Measurements from ENCODE around the gene RHOT1. TPM values are rescaled to one million over a fixed set of nuclear protein-coding genes. Genes with fewer than 3 reads are reported as not detected.

RHOT1 gene
- polyA plus RNA-seq, 4 donors, result 23.2 to 61.5 (median 34.8) TPM

DNA sequence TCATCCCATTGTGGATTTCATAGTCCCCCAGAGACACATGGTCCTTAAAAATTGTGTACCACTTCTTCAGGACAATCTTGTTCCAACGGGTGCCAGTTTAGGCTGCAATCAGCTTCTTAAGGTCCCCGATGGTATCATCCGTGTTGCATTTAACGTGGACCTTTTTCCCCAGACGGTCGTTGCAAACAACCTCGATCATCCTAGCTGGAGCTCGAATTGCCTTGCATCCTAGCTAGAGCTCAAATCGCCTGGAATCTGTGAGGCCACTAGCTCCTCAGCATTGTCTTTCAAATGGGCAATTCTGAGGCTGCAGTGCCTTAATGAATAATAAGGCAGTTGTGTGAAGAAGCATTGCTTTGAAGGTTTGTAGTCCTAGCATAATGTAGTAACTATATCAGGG is 85.6 kb downstream of the RHOT1 start:
- Histone ChIP-seq H3K4me3 (ENCODE audit: low read depth in 1 of 3, low read length in 3 of 3) (no peak overlapping the region), H3K27ac (ENCODE audit: low read depth in 1 of 3, low read length in 2 of 3) (no peak overlapping the region), H3K4me1 (ENCODE audit: control insufficient read depth in 3 of 3, insufficient read depth in 2 of 3, low read depth in 1 of 3, low read length in 2 of 3) (no peaks in the 10 kb centered on the region), H3K27me3 (ENCODE audit: control insufficient read depth in 3 of 3, insufficient read depth in 3 of 3, low read length in 3 of 3) (no peaks in the 10 kb centered on the region), H3K9me3 (ENCODE audit: control insufficient read depth in 2 of 2, insufficient read depth in 1 of 2, low read depth in 1 of 2, low read length in 1 of 2) (no peaks in the 10 kb centered on the region), H3K36me3 (ENCODE audit: control insufficient read depth in 3 of 3, insufficient read depth in 2 of 3, low read depth in 1 of 3, low read length in 3 of 3) (peaks cover 0 to 9% (median 2%) of the 10 kb centered on the region in 3 donors)
- 83 to 91% (median 89%) methylated on average over 9 of the region's 9 CpGs for WGBS, 3 donors
- FAIRE-seq (no peak), DNase-seq (no peak)

DNA sequence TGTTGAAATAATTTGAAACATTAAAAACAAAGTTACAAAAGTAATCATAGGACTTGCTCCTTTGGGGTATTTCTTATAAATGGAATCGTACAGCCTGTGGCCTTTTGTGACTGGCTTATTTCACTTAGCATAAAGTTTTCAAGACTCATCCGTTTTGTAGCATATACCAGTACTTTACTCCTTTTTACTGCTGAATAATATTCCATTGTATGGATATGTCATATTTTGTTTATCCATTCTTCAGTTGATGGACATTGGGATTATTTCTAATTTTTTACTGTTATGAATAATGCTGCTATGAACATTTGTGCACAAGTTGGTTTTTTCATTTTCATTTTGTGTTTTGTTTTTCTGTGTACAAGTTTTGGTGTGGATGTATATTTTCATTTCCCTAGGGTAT is 93.3 kb downstream of the RHOT1 start:
- Histone ChIP-seq H3K4me3 (ENCODE audit: low read depth in 1 of 3, low read length in 3 of 3) (no peak overlapping the region), H3K4me1 (ENCODE audit: control insufficient read depth in 3 of 3, insufficient read depth in 2 of 3, low read depth in 1 of 3, low read length in 2 of 3) (no peaks in the 10 kb centered on the region), H3K9me3 (ENCODE audit: control insufficient read depth in 2 of 2, insufficient read depth in 1 of 2, low read depth in 1 of 2, low read length in 1 of 2) (no peaks in the 10 kb centered on the region), H3K27me3 (ENCODE audit: control insufficient read depth in 3 of 3, insufficient read depth in 3 of 3, low read length in 3 of 3) (no peaks in the 10 kb centered on the region), H3K27ac (ENCODE audit: low read depth in 1 of 3, low read length in 2 of 3) (no peak overlapping the region), H3K36me3 (ENCODE audit: control insufficient read depth in 3 of 3, insufficient read depth in 2 of 3, low read depth in 1 of 3, low read length in 3 of 3) (no peaks in the 10 kb centered on the region)
- FAIRE-seq (no peak), DNase-seq (no peak)
- 68 to 96% (median 94%) methylated on average over 2 of the region's 2 CpGs for WGBS, 3 donors

DNA sequence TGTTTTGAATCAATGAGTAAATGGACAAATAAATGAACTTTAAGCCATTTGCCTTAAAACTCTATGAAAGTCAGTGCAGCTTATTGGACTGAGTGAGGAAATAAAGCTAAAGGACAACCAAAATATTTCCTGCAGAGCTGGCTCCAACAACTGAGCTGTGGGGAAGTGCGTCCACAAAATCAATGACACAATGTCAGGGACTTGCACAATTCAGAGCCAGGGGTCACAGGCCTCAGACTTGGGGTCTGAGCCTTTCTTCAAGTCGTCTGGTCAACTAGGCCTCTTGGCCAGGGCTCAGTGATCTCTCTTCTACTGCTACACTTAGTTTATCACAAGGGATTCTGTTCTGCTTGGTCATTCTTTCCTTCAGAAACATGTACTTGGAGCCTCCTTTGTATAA is 97.2 kb downstream of the RHOT1 start:
- Histone ChIP-seq H3K9me3 (ENCODE audit: control insufficient read depth in 2 of 2, insufficient read depth in 1 of 2, low read depth in 1 of 2, low read length in 1 of 2) (no peaks in the 10 kb centered on the region), H3K27ac (ENCODE audit: low read depth in 1 of 3, low read length in 2 of 3) (no peak overlapping the region), H3K27me3 (ENCODE audit: control insufficient read depth in 3 of 3, insufficient read depth in 3 of 3, low read length in 3 of 3) (no peaks in the 10 kb centered on the region), H3K4me1 (ENCODE audit: control insufficient read depth in 3 of 3, insufficient read depth in 2 of 3, low read depth in 1 of 3, low read length in 2 of 3) (no peaks in the 10 kb centered on the region), H3K4me3 (ENCODE audit: low read depth in 1 of 3, low read length in 3 of 3) (no peak overlapping the region), H3K36me3 (ENCODE audit: control insufficient read depth in 3 of 3, insufficient read depth in 2 of 3, low read depth in 1 of 3, low read length in 3 of 3) (no peaks in the 10 kb centered on the region)
- FAIRE-seq (no peak), DNase-seq (no peak)
- WGBS, 3 donors, result 80 to 82% (median 82%) methylated on average over 2 of the region's 2 CpGs

DNA sequence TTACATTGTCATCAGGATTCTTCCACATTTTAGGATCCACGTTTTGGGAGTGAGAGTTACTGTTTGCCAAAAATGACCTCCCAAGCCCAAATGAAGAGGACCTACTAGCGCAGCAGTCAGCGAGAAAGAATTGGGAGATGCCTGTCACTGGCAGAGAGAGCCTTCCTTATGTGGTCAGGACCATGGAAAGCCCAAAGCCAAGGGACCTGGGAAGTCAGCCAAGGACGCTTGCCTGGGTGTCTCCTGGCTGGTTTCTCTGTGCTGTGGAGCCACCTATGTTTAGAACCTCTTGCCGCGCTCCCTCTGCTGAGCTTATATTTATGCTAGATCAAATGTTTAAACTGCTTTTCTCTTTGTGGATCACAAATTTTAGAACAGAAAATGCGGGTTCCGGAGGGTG is 98.4 kb downstream of the RHOT1 start:
- 79 to 86% (median 79%) methylated on average over 8 of the region's 8 CpGs for WGBS, 3 donors
- no peaks in the 10 kb centered on the region for H3K27me3 ChIP-seq (ENCODE audit: control insufficient read depth in 3 of 3, insufficient read depth in 3 of 3, low read length in 3 of 3)

DNA sequence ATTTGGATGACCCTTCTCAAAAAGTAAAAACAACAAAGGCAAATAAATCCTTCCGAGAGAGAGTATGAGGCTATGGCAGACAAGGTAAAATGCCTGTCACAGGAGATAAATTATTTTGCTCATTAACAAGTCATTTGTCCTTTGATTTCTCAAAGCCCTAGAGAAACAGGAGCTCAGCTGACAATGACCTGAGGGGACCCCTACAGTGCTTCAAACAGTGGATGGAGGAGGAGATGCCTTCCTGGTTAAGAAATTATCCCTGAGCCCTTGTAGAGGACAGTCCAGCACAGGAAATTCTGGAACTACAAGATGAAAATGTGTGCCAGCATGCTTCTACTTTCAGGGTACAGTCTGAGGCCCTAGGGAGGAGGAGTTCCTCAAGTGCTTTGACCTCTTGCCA is 99.3 kb downstream of the RHOT1 start:
- Histone ChIP-seq H3K36me3 (ENCODE audit: control insufficient read depth in 3 of 3, insufficient read depth in 2 of 3, low read depth in 1 of 3, low read length in 3 of 3) (no peaks in the 10 kb centered on the region), H3K27ac (ENCODE audit: low read depth in 1 of 3, low read length in 2 of 3) (no peak overlapping the region), H3K4me3 (ENCODE audit: low read depth in 1 of 3, low read length in 3 of 3) (no peak overlapping the region), H3K9me3 (ENCODE audit: control insufficient read depth in 2 of 2, insufficient read depth in 1 of 2, low read depth in 1 of 2, low read length in 1 of 2) (no peaks in the 10 kb centered on the region), H3K27me3 (ENCODE audit: control insufficient read depth in 3 of 3, insufficient read depth in 3 of 3, low read length in 3 of 3) (no peaks in the 10 kb centered on the region), H3K4me1 (ENCODE audit: control insufficient read depth in 3 of 3, insufficient read depth in 2 of 3, low read depth in 1 of 3, low read length in 2 of 3) (no peaks in the 10 kb centered on the region)
- 74 to 100% (median 86%) methylated on average over 1 of the region's 1 CpG for WGBS, 3 donors
- DNase-seq (no peak), FAIRE-seq (no peak)

More for the DNA sequence above, 98.4 kb downstream of the RHOT1 start:
- Histone ChIP-seq H3K27ac (ENCODE audit: low read depth in 1 of 3, low read length in 2 of 3) (no peak overlapping the region), H3K9me3 (ENCODE audit: control insufficient read depth in 2 of 2, insufficient read depth in 1 of 2, low read depth in 1 of 2, low read length in 1 of 2) (no peaks in the 10 kb centered on the region), H3K4me1 (ENCODE audit: control insufficient read depth in 3 of 3, insufficient read depth in 2 of 3, low read depth in 1 of 3, low read length in 2 of 3) (no peaks in the 10 kb centered on the region), H3K4me3 (ENCODE audit: low read depth in 1 of 3, low read length in 3 of 3) (no peak overlapping the region), H3K36me3 (ENCODE audit: control insufficient read depth in 3 of 3, insufficient read depth in 2 of 3, low read depth in 1 of 3, low read length in 3 of 3) (no peaks in the 10 kb centered on the region)
- FAIRE-seq, result no peak
- no peak for DNase-seq

DNA sequence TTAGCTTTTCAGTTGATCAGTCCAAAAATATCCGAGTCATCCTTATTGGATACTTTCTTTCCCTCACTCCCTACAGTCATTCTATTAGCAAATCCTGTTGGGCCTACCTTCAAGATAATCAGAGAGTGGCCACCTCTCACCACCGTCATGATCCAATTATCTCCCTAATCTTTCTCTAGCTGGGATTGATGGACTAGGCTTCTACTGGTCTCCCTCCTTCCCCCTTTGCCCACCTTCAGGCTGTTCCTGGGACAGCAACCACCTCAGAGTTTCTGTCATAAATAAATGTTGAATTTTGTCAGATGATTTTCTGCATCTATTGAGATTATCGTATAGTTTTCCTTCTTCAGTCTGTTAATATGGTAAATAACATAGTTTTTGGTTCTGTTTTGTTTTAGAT is 107.2 kb downstream of the RHOT1 start:
- Histone ChIP-seq H3K27ac (ENCODE audit: low read depth in 1 of 3, low read length in 2 of 3) (no peak overlapping the region), H3K4me3 (ENCODE audit: low read depth in 1 of 3, low read length in 3 of 3) (no peak overlapping the region), H3K4me1 (ENCODE audit: control insufficient read depth in 3 of 3, insufficient read depth in 2 of 3, low read depth in 1 of 3, low read length in 2 of 3) (no peaks in the 10 kb centered on the region), H3K9me3 (ENCODE audit: control insufficient read depth in 2 of 2, insufficient read depth in 1 of 2, low read depth in 1 of 2, low read length in 1 of 2) (no peaks in the 10 kb centered on the region), H3K36me3 (ENCODE audit: control insufficient read depth in 3 of 3, insufficient read depth in 2 of 3, low read depth in 1 of 3, low read length in 3 of 3) (no peaks in the 10 kb centered on the region), H3K27me3 (ENCODE audit: control insufficient read depth in 3 of 3, insufficient read depth in 3 of 3, low read length in 3 of 3) (no peaks in the 10 kb centered on the region)
- FAIRE-seq (no peak), DNase-seq (no peak)
- WGBS, 3 donors, result 87 to 90% (median 88%) methylated on average over 3 of the region's 3 CpGs

DNA sequence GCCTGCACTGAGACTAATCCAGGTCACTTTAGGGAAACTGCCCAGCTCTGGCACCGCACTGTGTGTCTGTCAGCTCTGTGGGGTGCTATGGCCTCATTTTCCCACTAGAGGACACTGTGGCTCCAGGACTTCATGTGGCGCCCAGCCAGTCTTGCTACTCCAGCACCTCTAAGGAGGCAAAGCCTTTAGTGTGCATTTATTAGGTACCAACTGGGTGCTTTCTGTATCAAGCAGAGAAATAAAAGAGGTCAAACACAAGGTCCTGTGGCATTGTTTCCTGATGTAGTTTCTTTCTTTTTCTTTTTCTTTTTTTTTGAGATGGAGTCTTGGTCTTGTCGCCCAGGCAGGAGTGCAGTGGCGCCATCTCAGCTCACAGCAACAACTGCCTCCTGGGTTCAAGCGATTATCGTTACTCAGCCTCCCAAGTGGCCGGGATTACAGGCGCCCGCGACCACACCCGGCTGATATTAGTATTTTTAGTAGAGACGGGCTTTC is 110.9 kb downstream of the RHOT1 start:
- DNase-seq (peak; percentile 74 to 75), FAIRE-seq (no peak)
- no peaks in the 10 kb centered on the region for H3K4me1 ChIP-seq (ENCODE audit: control insufficient read depth in 3 of 3, insufficient read depth in 2 of 3, low read depth in 1 of 3, low read length in 2 of 3)
- WGBS, 3 donors, result 62 to 64% (median 63%) methylated on average over 12 of the region's 12 CpGs
- no peak overlapping the region for H3K4me3 ChIP-seq (ENCODE audit: low read depth in 1 of 3, low read length in 3 of 3)
- H3K27me3 ChIP-seq (ENCODE audit: control insufficient read depth in 3 of 3, insufficient read depth in 3 of 3, low read length in 3 of 3), result peaks cover 0 to 4% (median 0%) of the 10 kb centered on the region in 3 donors
- H3K36me3 ChIP-seq (ENCODE audit: control insufficient read depth in 3 of 3, insufficient read depth in 2 of 3, low read depth in 1 of 3, low read length in 3 of 3), result no peaks in the 10 kb centered on the region
- H3K27ac ChIP-seq (ENCODE audit: low read depth in 1 of 3, low read length in 2 of 3), result no peak overlapping the region
- no peaks in the 10 kb centered on the region for H3K9me3 ChIP-seq (ENCODE audit: control insufficient read depth in 2 of 2, insufficient read depth in 1 of 2, low read depth in 1 of 2, low read length in 1 of 2)

DNA sequence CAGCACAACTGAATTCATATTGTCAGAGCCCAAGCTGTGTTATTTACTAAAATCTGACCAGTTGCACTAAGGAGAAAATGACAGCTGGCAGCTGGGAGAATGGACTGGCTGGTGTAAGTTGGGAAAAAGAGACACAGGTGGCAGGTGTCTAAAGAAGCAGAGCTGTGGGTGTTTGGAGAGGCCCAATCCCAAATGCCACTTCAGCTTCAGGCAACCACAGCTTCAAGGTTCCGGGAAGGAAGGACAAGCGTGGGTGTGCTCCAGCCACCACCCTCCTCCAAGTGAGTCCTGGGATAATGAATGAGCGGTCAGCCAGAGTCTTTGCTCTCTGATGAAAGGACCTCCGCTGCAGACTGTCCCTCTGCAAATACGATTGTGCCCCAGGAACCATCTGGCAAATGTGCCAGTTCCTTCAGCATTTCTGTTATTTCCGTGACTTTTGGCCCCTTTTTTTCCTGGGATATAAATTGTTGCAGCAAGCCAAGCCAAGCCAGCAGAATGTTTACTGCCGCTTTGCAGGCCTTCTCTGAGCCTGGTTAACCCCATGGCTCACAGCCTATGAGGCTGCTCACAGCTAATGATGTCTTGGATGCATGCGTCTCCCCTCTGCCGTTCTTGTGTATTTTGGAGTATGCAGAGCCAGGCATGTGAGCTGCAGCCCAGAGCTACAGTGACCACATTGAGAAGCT is 113.9 kb downstream of the RHOT1 start:
- Histone ChIP-seq H3K27ac (ENCODE audit: low read depth in 1 of 3, low read length in 2 of 3) (no peak overlapping the region), H3K9me3 (ENCODE audit: control insufficient read depth in 2 of 2, insufficient read depth in 1 of 2, low read depth in 1 of 2, low read length in 1 of 2) (no peaks in the 10 kb centered on the region), H3K4me1 (ENCODE audit: control insufficient read depth in 3 of 3, insufficient read depth in 2 of 3, low read depth in 1 of 3, low read length in 2 of 3) (no peaks in the 10 kb centered on the region), H3K36me3 (ENCODE audit: control insufficient read depth in 3 of 3, insufficient read depth in 2 of 3, low read depth in 1 of 3, low read length in 3 of 3) (no peaks in the 10 kb centered on the region), H3K27me3 (ENCODE audit: control insufficient read depth in 3 of 3, insufficient read depth in 3 of 3, low read length in 3 of 3) (peaks cover 0 to 18% (median 0%) of the 10 kb centered on the region in 3 donors), H3K4me3 (ENCODE audit: low read depth in 1 of 3, low read length in 3 of 3) (no peak overlapping the region)
- 59 to 73% (median 64%) methylated on average over 9 of the region's 9 CpGs for WGBS, 3 donors
- FAIRE-seq (no peak), DNase-seq (no peak)

DNA sequence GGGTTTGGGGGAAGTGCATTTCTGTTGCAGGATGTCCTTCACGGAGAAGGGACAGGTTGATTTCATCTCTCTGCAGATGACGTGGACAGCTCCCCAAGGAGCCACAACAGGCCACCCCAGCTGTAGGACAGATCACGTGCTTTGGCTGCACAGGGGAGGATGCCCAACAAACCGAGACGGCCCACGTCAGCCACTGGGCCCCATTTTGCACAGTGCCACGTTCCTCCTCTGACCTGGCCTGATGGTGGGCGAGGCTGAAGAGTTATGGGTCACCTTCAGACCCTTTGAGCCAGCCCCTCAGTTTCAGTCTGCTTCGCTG is 114.4 kb downstream of the RHOT1 start:
- H3K36me3 ChIP-seq (ENCODE audit: control insufficient read depth in 3 of 3, insufficient read depth in 2 of 3, low read depth in 1 of 3, low read length in 3 of 3), result no peaks in the 10 kb centered on the region
- no peak for DNase-seq
- H3K9me3 ChIP-seq (ENCODE audit: control insufficient read depth in 2 of 2, insufficient read depth in 1 of 2, low read depth in 1 of 2, low read length in 1 of 2), result no peaks in the 10 kb centered on the region
- no peak overlapping the region for H3K27ac ChIP-seq (ENCODE audit: low read depth in 1 of 3, low read length in 2 of 3)
- no peaks in the 10 kb centered on the region for H3K4me1 ChIP-seq (ENCODE audit: control insufficient read depth in 3 of 3, insufficient read depth in 2 of 3, low read depth in 1 of 3, low read length in 2 of 3)
- H3K27me3 ChIP-seq (ENCODE audit: control insufficient read depth in 3 of 3, insufficient read depth in 3 of 3, low read length in 3 of 3), result peaks cover 0 to 23% (median 0%) of the 10 kb centered on the region in 3 donors
- WGBS, 3 donors, result 71 to 83% (median 79%) methylated on average over 9 of the region's 9 CpGs
- FAIRE-seq, result no peak
- H3K4me3 ChIP-seq (ENCODE audit: low read depth in 1 of 3, low read length in 3 of 3), result no peak overlapping the region

Measured in small intestine (tissue), 7 donors.